Uterus (tissue), 4 donors: ENCODE data around the gene SATB2. TPM values are rescaled to one million over a fixed set of nuclear protein-coding genes. Genes with fewer than 3 reads are reported as not detected.

Source experiments
- DNase-seq, 2 donors: peaks; one replicate each; pipeline ENCODE4 v3.0.0-alpha.2; 2019 to 2020
- H3K27ac ChIP-seq, 2 donors: fragments of 200-600 bp; sonication (generic); 1 replicate in 1 of 2; 2 replicates in 1 of 2; pipeline ENCODE4 v1.5.1; 2016 to 2018
- H3K27me3 ChIP-seq, 2 donors: fragments of 200-600 bp; sonication (generic); one replicate each; pipeline ENCODE4 v1.5.1; 2018 to 2019; ENCODE audit warnings: control low read depth in 1 of 2
- H3K36me3 ChIP-seq, 2 donors: fragments of 200-600 bp; sonication (generic); one replicate each; pipeline ENCODE4 v1.5.1; 2019; ENCODE audit warnings: control low read depth in 1 of 2
- H3K4me1 ChIP-seq, 2 donors: fragments of 200-600 bp; sonication (generic); one replicate each; pipeline ENCODE4 v1.5.1; 2018 to 2019; ENCODE audit warnings: control low read depth in 1 of 2
- H3K4me3 ChIP-seq, 2 donors: fragments of 200-600 bp; sonication (generic); 1 replicate in 1 of 2; 2 replicates in 1 of 2; pipeline ENCODE4 v1.5.1; 2018 to 2019; ENCODE audit warnings: mild to moderate bottlenecking in 1 of 2
- H3K9me3 ChIP-seq, 2 donors: fragments of 200-600 bp; sonication (generic); one replicate each; pipeline ENCODE4 v1.5.1; 2019; ENCODE audit warnings: control low read depth in 1 of 2
- CTCF ChIP-seq, 4 experiments: fragments of 200-600 bp in 2 of 4; fragments of 450-650 bp in 2 of 4; sonication (generic) in 2 of 4; IDR thresholded peaks; one replicate each; pipeline ENCODE4 v1.5.1; 2016 to 2019; ENCODE audit warnings: antibody characterized with exemption in 4 of 4, mild to moderate bottlenecking in 2 of 4, moderate library complexity in 1 of 4
- POLR2A ChIP-seq, 2 donors: fragments of 450-650 bp; IDR thresholded peaks; one replicate each; pipeline ENCODE4 v1.6.1; 2016; ENCODE audit warnings: antibody characterized with exemption in 2 of 2, mild to moderate bottlenecking in 1 of 2, moderate library complexity in 1 of 2
- intact Hi-C: fragments of 100-400 bp; cut with DNase I; formaldehyde crosslinking; loops from one replicate; pipeline ENCODE4 v1.15.1; 2023; ENCODE audit warnings: low total_unique reads
- total RNA-seq, 4 donors: library from RNA; depleted of rRNA in 3 of 4; stranded (reverse); fragments of >200 nt in 3 of 4; gene quantifications; one replicate each; pipeline versions ENCODE4 v1.1.0 to v1.2.4, GENCODE V29; 2014 to 2023
- donor health status: DM: yes; HTN: yes; CAD: no.

Gene SATB2
- total RNA-seq, 4 donors from 2014 or later: 1.0 to 8.8 (median 5.0) TPM

- Histone ChIP-seq H3K27ac (no peak overlapping the region), H3K27me3 (no peaks in the 10 kb centered on the region), H3K36me3 (no peaks in the 10 kb centered on the region), H3K9me3 (no peaks in the 10 kb centered on the region), H3K4me3 (no peak overlapping the region), H3K4me1 (no peaks in the 10 kb centered on the region)
- TF ChIP-seq CTCF (IDR thresholded peaks at IDR 0.05): no peak
- TF ChIP-seq POLR2A (IDR thresholded peaks at IDR 0.05): no peak
- intact Hi-C loops: no loop called here
- no peak for DNase-seq
Observed at GRCh38 chr2:199442173-199442572, 15.6 kb downstream of the SATB2 start.

- TF ChIP-seq CTCF (IDR thresholded peaks at IDR 0.05) (no peak), POLR2A (IDR thresholded peaks at IDR 0.05) (no peak)
- H3K36me3 ChIP-seq: no peaks in the 10 kb centered on the region
- H3K9me3 ChIP-seq: no peaks in the 10 kb centered on the region
- H3K4me1 ChIP-seq: no peaks in the 10 kb centered on the region
- intact Hi-C loops: no loop called here
- no peak for DNase-seq
- no peak overlapping the region for H3K4me3 ChIP-seq
- no peaks in the 10 kb centered on the region for H3K27me3 ChIP-seq
- H3K27ac ChIP-seq: no peak overlapping the region
Observed at GRCh38 chr2:199441759-199442158, 16.0 kb downstream of the SATB2 start.

GRCh38 chr2:199440118-199440517 lies 17.6 kb downstream of the SATB2 start:
- DNase-seq: no peak
- intact Hi-C loops: no loop called here
- TF ChIP-seq POLR2A (IDR thresholded peaks at IDR 0.05): no peak

GRCh38 chr2:199439542-199439941 lies 18.2 kb downstream of the SATB2 start:
- Histone ChIP-seq H3K36me3 (no peaks in the 10 kb centered on the region), H3K4me1 (no peaks in the 10 kb centered on the region), H3K9me3 (no peaks in the 10 kb centered on the region), H3K4me3 (no peak overlapping the region), H3K27me3 (no peaks in the 10 kb centered on the region), H3K27ac (no peak overlapping the region)
- no peak for TF ChIP-seq CTCF (IDR thresholded peaks at IDR 0.05)
- no peak for TF ChIP-seq POLR2A (IDR thresholded peaks at IDR 0.05)
- intact Hi-C loops: no loop called here
- no peak for DNase-seq

More at GRCh38 chr2:199440118-199440517, 17.6 kb downstream of the SATB2 start:
- no peaks in the 10 kb centered on the region for H3K9me3 ChIP-seq
- no peak overlapping the region for H3K4me3 ChIP-seq
- H3K27ac ChIP-seq: no peak overlapping the region
- no peaks in the 10 kb centered on the region for H3K4me1 ChIP-seq
- H3K27me3 ChIP-seq: no peaks in the 10 kb centered on the region
- H3K36me3 ChIP-seq: no peaks in the 10 kb centered on the region

- H3K27me3 ChIP-seq: no peaks in the 10 kb centered on the region
- TF ChIP-seq POLR2A (IDR thresholded peaks at IDR 0.05) (no peak), CTCF (IDR thresholded peaks at IDR 0.05) (no peak)
- no peak overlapping the region for H3K4me3 ChIP-seq
- H3K4me1 ChIP-seq: no peaks in the 10 kb centered on the region
- H3K27ac ChIP-seq: no peak overlapping the region
- intact Hi-C loops: no loop called here
- H3K36me3 ChIP-seq: no peaks in the 10 kb centered on the region
- DNase-seq: no peak
- no peaks in the 10 kb centered on the region for H3K9me3 ChIP-seq
Observed at GRCh38 chr2:199439066-199439465, 18.7 kb downstream of the SATB2 start.

GRCh38 chr2:199434555-199434954 lies 23.2 kb downstream of the SATB2 start:
- Histone ChIP-seq H3K4me1 (no peaks in the 10 kb centered on the region), H3K27me3 (no peaks in the 10 kb centered on the region), H3K4me3 (no peak overlapping the region), H3K27ac (no peak overlapping the region), H3K9me3 (no peaks in the 10 kb centered on the region), H3K36me3 (no peaks in the 10 kb centered on the region)
- DNase-seq: no peak
- intact Hi-C loops: no loop called here
- TF ChIP-seq POLR2A (IDR thresholded peaks at IDR 0.05) (no peak), CTCF (IDR thresholded peaks at IDR 0.05) (no peak)
